HUES48 (cell line): Measurements from ENCODE around the gene DICER1.

ENCODE experiments used
- H3K27ac ChIP-seq: one replicate; pipeline ENCODE4 v1.7.0; 2013; ENCODE audit warnings: low read depth, low read length, inconsistent platforms
- H3K27me3 ChIP-seq: 2 replicates; pipeline ENCODE4 v1.6.1; 2013; ENCODE audit warnings: mild to moderate bottlenecking, low read length; ENCODE audit not compliant: control insufficient read depth, insufficient read depth
- H3K36me3 ChIP-seq: 2 replicates; pipeline ENCODE4 v1.6.1; 2013; ENCODE audit warnings: low read length; ENCODE audit not compliant: control insufficient read depth, insufficient read depth
- H3K4me1 ChIP-seq: 2 replicates; pipeline ENCODE4 v1.6.1; 2013; ENCODE audit warnings: mild to moderate bottlenecking, low read length; ENCODE audit not compliant: control insufficient read depth, insufficient read depth
- H3K4me3 ChIP-seq: 2 replicates; pipeline ENCODE4 v1.5.1; 2013; ENCODE audit warnings: mild to moderate bottlenecking, low read depth, low read length
- H3K9ac ChIP-seq: 2 replicates; pipeline ENCODE4 v1.6.1; 2013; ENCODE audit warnings: mild to moderate bottlenecking, low read depth, low read length, moderate library complexity
- H3K9me3 ChIP-seq: 2 replicates; pipeline ENCODE4 v1.6.1; 2013; ENCODE audit warnings: low read length; ENCODE audit not compliant: control insufficient read depth, insufficient read depth

Gene DICER1

DNA sequence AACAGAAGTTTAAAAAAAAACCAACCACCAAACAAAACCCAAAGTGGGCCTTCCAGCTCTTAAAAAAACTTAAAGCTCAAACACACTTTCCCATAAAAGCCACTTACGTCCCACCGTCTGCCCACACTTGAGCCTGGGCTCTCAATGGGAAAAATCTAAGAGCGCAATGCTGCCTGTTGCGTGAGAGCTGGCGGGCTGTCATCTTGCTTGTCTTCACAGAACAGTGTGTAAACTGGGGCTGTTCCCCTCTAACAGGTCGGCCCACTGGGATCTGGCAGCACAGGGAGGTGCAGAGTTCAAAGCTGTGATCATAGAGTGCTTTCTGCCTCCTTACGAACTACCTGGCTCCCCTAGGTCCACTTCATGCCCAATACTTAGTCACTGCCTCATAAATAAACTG, 80.0 kb downstream of the DICER1 start:
- Histone ChIP-seq H3K4me1 (peaks cover 8% of the 10 kb centered on the region), H3K9me3 (no peaks in the 10 kb centered on the region), H3K27me3 (no peaks in the 10 kb centered on the region), H3K36me3 (no peaks in the 10 kb centered on the region), H3K9ac (no peak overlapping the region), H3K4me3 (no peak overlapping the region), H3K27ac (no peak overlapping the region)

DNA sequence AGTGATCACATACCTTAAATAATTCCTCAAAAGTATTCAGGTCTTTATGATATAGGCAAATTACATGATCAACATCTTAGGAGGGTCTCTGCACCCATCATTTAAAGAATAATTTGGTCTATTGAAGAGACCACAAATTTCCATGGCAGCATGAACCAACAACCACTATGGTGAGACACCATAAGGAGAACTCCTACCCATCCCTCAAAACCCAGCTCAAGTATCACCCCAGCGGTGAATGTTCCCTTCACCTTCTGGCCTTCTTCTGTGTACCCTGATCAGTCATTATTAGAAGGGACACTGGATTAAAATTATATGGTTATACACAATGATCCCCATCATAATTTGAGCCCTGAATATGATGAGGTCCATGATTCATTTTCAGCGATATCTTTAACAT, 81.5 kb downstream of the DICER1 start:
- no peaks in the 10 kb centered on the region for H3K27me3 ChIP-seq

DNA sequence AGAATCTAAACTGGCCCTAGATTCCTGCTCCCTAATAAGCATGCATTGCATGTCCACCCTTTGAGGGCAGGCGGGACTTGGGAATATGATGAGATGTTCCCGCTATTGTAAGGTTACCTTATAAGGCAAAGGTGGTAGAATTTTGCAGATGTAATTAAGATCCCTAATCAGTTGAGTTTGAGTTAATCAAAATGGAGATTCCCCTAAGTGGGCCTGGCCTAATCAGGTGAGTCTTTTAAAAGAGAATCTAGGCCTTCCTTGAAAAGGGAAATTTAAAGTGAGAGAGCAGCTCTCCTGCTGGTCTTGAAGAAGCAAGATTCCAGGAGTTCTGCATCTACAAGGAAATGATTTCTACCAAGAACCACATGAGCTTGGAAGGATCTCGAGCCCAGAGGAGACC, 83.4 kb downstream of the DICER1 start:
- Histone ChIP-seq H3K27ac (no peak overlapping the region), H3K27me3 (no peaks in the 10 kb centered on the region), H3K4me1 (peaks cover under 1% of the 10 kb centered on the region; the same call in 1 of the 2 replicates), H3K4me3 (no peak overlapping the region), H3K9me3 (no peaks in the 10 kb centered on the region), H3K36me3 (no peaks in the 10 kb centered on the region), H3K9ac (no peak overlapping the region)

More for the DNA sequence above, 81.5 kb downstream of the DICER1 start:
- H3K9ac ChIP-seq: no peak overlapping the region
- no peak overlapping the region for H3K4me3 ChIP-seq
- H3K9me3 ChIP-seq: no peaks in the 10 kb centered on the region
- H3K36me3 ChIP-seq: no peaks in the 10 kb centered on the region
- peaks cover 8% of the 10 kb centered on the region for H3K4me1 ChIP-seq
- H3K27ac ChIP-seq: no peak overlapping the region

DNA sequence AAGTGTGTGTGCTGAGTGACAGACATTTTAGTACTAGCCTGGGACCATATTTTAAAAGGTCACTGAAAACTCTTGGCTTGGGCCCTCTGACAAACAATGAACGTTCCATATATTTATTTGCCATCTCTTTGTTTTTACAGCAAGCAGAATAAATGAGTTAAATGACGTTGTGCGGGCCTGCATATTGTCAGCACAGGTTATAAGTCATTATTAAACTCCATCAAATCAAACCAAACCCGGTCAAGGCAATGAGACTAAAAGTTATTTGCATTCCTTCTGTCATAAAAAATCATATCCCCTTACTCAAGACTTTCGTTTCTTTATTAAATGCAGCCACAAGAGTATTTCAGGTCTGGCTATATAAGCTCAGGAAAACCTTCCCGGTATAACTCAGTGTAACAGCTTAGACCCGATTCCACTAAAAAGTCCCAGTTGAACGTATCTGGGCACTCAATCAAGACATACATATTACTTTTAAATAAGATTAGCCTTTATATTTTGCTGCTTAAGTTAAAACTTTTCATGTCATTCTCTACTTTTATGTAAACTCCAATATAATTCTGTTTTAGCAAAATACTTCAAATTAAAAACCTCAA, 84.9 kb downstream of the DICER1 start:
- H3K4me3 ChIP-seq: no peak overlapping the region
- no peak overlapping the region for H3K9ac ChIP-seq
- H3K9me3 ChIP-seq: no peaks in the 10 kb centered on the region
- H3K27ac ChIP-seq: no peak overlapping the region
- H3K4me1 ChIP-seq: no peaks in the 10 kb centered on the region
- no peaks in the 10 kb centered on the region for H3K36me3 ChIP-seq
- H3K27me3 ChIP-seq: no peaks in the 10 kb centered on the region

DNA sequence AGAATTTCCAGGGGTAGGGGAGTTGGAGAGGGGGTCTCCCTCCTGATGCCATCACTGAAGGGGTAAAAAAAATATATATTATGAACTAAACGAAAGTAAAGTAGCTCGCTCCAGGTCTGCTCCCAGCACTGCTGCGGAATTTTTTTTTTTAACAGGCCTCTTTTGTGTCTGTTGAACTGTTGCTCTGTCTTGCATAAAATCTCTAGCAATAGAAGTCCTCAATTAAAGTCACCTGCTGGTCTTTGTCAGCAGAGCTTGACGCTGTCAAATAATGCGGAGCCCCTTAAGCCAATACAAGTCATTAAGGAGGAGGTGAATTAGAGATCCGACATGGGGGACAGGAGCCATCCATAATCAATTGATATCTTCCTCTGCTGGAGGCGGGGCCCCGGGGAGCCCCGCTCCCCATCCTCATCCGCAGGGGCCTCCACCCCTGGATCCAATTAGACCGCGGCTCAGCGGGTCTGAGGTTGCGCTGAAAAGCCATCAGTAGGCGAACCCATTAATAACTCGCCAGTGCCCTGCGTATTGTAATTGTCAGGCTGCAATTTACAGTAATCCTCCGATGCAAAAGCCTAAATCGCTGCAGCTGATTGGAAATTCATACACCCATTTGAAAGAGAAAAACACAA, 85.6 kb downstream of the DICER1 start:
- H3K9me3 ChIP-seq: no peaks in the 10 kb centered on the region
- H3K36me3 ChIP-seq: no peaks in the 10 kb centered on the region
- no peak overlapping the region for H3K4me3 ChIP-seq
- no peak overlapping the region for H3K27ac ChIP-seq
- no peaks in the 10 kb centered on the region for H3K4me1 ChIP-seq
- no peak overlapping the region for H3K9ac ChIP-seq
- H3K27me3 ChIP-seq: no peaks in the 10 kb centered on the region

DNA sequence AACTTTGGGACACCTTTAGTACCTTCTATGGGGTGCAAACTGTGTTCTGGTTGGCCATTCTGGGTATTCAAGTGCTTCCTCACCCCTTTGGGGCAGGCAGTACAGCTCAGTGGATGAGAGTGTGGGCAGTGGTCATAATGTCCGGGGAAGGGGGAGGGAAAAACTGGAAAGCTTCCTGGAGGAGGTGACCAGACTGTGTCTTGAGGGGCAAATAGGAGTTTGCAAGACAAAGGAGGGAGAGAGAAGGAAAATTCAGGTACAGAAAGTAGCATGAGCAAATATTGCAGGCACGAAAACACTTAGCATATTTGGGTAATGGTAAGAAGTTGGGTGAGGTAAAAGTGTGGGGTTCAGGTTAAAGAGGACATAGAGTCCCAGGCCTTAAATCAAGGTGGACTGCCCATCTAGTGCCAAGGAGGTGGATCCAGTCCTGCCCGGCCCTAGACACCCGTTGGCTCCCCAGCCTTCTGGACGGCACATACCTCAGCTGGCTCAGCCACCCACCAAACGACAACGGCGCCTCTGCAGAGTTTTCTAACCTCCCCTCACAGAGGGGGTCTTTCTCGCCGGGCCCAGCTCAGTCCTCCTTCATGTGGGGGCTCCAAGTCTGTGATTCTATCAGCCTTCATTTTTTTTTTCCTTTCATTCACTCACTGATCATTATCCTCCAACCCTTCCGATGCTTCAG, 86.4 kb downstream of the DICER1 start:
- Histone ChIP-seq H3K4me1 (no peaks in the 10 kb centered on the region), H3K4me3 (no peak overlapping the region), H3K9me3 (no peaks in the 10 kb centered on the region), H3K27me3 (no peaks in the 10 kb centered on the region), H3K36me3 (no peaks in the 10 kb centered on the region), H3K27ac (no peak overlapping the region), H3K9ac (no peak overlapping the region)

DNA sequence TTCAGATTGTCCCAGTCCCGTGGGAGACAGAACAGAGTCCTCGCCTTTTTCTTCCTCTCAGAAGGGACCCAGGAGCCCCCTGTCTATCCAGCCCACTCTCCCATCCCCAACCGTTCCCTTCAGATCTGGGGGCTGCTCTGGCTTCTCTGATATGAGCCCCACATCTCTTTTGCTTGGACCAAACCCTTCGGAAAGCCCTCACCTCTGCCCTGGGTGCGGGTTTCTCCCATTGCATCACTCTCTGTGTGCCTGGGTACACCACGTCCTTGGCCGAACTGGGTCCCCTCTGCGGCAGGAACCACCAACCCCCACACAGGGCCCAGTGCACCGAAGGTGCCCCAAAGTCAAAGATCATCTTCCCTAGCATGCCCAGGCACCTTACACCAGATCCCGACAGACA, 87.8 kb downstream of the DICER1 start:
- Histone ChIP-seq H3K27ac (no peak overlapping the region), H3K4me1 (no peaks in the 10 kb centered on the region), H3K36me3 (no peaks in the 10 kb centered on the region), H3K9me3 (no peaks in the 10 kb centered on the region), H3K4me3 (no peak overlapping the region), H3K9ac (no peak overlapping the region), H3K27me3 (no peaks in the 10 kb centered on the region)

DNA sequence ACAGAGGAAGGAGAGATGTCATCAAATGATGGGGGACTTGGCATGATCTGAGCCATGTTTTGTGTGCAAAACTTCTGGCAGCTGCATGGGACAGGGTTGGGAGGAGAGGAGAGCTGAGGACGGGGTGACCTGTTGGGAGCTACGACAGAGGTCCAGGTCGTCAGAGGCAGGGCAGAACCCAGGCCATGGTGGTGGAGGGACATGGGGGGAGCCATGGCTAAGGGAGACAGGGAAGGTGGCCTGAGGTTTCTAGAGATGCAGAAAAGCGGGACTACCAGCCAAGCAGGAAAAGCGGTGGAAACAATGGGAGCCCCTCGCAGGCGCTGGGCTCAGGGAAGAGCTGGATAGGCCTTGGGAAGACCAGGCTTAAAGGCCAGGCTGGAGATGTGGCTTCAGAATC, 88.3 kb downstream of the DICER1 start:
- Histone ChIP-seq H3K27ac (no peak overlapping the region), H3K9me3 (no peaks in the 10 kb centered on the region), H3K27me3 (no peaks in the 10 kb centered on the region), H3K4me3 (no peak overlapping the region), H3K9ac (no peak overlapping the region), H3K4me1 (no peaks in the 10 kb centered on the region), H3K36me3 (no peaks in the 10 kb centered on the region)

DNA sequence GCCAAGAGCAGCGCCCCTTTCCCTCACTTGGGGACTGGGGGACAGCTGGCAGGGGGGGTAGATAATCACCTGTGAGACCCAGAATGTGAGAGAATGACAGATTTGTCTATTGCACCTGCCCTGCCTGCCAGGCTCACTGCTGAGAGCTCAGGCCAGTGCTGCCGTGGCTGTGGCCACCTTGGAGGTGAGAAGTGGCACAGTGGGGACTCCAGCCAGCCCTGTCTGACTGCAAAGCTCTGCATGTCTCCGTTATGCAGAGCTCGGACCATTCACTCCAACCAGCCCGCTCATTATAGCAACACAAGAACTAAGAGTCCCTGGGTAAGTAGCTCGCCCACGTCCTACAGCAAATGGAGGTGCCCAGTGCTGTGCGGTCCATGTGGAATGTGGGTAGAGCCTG, 88.8 kb downstream of the DICER1 start:
- Histone ChIP-seq H3K9me3 (no peaks in the 10 kb centered on the region), H3K4me3 (no peak overlapping the region), H3K9ac (no peak overlapping the region), H3K27me3 (no peaks in the 10 kb centered on the region), H3K27ac (no peak overlapping the region), H3K36me3 (no peaks in the 10 kb centered on the region), H3K4me1 (no peaks in the 10 kb centered on the region)

DNA sequence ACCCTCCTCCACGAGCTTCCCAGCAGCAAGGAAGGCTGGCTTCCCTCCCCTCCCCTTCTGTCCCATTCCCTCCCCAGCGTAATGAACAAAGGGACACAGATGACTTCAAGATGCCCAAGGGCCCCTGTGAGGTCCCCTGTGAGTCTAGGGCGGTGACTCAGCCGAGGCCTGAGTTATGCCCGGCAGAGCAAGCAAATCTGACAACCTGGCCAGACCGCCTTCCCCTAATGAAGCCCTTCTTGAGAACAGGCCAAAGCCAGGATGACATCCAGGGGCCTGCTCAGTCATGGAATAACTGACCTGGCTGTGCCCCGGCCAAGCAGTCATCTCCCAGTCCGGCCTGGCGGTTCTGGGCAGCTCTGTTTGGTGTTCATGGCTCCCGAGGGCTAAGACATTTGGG, 89.2 kb downstream of the DICER1 start:
- no peaks in the 10 kb centered on the region for H3K27me3 ChIP-seq
- H3K27ac ChIP-seq: no peak overlapping the region
- H3K9me3 ChIP-seq: no peaks in the 10 kb centered on the region
- no peak overlapping the region for H3K4me3 ChIP-seq
- no peak overlapping the region for H3K9ac ChIP-seq
- no peaks in the 10 kb centered on the region for H3K36me3 ChIP-seq
- no peaks in the 10 kb centered on the region for H3K4me1 ChIP-seq

DNA sequence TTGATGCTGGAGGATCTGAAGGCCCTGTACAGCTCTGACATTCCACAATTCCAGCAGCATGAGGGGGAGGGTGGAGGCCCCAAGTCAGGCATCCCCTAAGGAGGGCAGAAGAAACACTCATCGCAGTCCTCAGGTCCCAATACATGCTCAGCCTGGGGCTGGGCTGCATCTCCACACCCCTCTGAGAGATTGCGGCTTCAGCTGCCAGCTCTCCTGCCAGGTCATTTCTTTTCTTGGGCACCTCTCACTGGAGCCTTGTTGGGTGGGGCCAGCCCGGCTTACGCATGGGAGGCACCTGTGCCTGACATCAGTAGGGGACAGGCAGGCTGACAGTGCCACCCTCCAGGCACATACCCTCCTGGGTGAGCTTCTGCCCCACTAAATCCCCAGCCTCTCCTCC, 89.8 kb downstream of the DICER1 start:
- no peak overlapping the region for H3K4me3 ChIP-seq
- no peak overlapping the region for H3K27ac ChIP-seq
- H3K4me1 ChIP-seq: no peaks in the 10 kb centered on the region
- H3K9ac ChIP-seq: no peak overlapping the region
- no peaks in the 10 kb centered on the region for H3K36me3 ChIP-seq
- no peaks in the 10 kb centered on the region for H3K27me3 ChIP-seq
- H3K9me3 ChIP-seq: no peaks in the 10 kb centered on the region
